WI38 (cell line): ENCODE data around the gene GRHL3.

Source experiments
- H3K4me3 ChIP-seq: 2 replicates; pipeline ENCODE4 v1.5.1; 2011; ENCODE audit warnings: low read depth, mild to moderate bottlenecking, control low read depth, low read length
- CTCF ChIP-seq: IDR thresholded peaks from 2 replicates; pipeline ENCODE4 v1.5.1; 2012; ENCODE audit warnings: low read depth, mild to moderate bottlenecking, control low read depth, low read length

GRHL3 gene

DNA sequence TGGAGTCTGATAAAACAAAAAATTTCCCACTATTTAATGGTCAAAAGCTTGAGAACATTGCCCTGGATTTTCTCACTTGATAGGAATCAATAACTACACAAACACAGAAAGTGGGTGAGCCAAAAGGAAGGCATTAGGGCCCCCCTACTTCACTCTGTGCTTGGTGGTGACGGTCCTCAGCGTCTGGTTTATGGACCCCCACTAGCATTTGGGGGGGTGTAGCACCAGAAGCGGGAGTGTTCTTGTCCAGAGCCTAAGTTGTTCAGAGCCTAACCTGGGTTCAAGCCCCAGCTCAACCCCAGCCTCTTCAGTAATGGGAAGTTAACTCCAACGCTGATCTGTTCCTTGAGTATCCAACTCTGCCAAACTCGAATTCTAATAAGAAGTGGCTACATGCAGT is 61.4 kb downstream of the GRHL3 start:
- no peak for TF ChIP-seq CTCF
- no peak overlapping the region for H3K4me3 ChIP-seq

GRCh38 chr1:24381256-24381655 is 62.1 kb downstream of the GRHL3 start:
- no peak overlapping the region for H3K4me3 ChIP-seq
- TF ChIP-seq CTCF: no peak

DNA sequence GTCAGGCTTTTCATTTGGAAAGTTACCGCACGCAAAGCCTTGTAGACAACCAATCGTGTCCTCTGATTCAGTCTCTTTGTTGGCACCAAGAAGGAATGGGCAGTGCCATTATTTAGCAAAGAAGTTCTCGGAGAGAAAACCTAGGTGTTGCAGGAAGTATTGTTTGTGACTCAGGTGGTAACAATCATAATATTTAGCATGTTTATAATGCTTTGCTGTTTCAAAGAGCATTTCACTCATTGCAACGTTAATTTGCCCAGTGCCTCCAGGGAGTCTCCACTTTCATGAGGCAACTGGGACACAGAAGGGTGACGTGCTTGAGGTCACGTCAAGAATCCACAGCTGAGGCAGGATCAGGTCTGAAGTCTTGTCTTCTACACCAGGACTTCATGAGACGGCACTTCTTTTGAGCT is 63.0 kb downstream of the GRHL3 start:
- TF ChIP-seq CTCF: no peak

DNA sequence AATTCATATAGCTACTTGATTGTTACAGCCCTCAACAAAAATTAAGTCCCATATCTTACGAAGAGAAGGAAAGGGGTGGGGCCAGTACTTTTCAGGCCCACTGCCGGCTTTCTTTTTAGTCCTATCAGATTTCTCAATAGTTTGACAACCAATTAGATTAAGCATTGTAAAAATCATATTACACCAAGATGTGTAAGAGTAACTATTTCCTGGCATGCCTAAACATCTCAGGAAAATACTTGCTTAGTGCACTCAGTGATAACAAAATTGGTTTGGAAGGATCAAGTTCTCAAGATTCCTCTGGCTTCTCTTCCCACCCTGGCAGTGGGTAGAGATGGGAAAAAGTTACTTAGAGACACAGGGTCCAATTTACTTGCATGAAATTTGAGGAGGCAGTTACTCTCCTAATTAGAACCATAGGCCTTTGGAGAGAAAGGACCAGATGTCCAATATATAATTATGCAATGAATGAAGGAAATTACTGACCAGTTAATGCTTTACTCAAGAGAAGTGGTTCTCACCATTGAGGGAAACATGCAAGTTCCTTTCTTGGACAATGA is 64.3 kb downstream of the GRHL3 start:
- no peak for TF ChIP-seq CTCF
- no peak overlapping the region for H3K4me3 ChIP-seq

More for the DNA sequence above, 63.0 kb downstream of the GRHL3 start:
- no peak overlapping the region for H3K4me3 ChIP-seq

DNA sequence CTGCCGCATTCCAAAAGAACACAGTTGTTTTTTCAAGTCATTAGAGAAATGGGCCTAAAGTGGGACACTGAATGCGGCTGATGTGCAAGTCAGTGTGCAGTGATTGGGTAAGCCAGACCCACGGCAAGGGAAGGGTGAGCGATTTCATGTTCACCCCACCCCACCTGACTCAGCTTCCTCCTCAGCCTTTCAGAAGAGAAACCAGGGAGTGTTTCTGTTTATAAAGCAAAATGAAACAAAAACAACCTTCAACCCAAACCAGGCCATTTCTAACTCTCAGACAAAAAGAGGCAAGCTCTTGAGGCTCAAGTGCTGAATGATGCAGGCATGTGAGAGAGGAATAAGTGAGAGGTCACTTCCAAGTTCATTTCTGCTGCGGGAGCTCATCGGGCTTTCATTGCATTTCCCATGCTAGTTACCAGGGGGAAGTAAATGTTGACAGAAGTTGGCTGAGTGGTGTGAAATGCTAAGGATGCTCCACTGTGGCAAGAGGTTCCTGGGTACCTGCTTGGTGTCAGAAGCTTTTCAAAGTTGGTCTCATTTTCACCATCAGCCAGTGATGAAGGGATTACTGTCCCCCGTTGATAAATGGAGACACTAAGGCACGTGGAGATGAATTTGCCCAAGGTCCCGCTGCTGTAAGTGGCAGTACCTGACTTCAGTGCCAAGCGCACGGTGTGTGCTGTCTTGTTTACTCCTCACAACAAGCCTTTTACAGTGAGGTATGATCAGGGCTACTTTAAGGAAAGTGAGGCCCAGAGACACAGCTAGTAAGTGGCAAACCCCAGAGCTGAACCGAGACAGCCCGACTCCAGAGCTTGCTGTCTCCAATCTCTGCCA is 65.3 kb downstream of the GRHL3 start:
- no peak for TF ChIP-seq CTCF
- no peak overlapping the region for H3K4me3 ChIP-seq

- TF ChIP-seq CTCF: peak; percentile 59
- no peak overlapping the region for H3K4me3 ChIP-seq
Observed at GRCh38 chr1:24385160-24385940, 66.2 kb downstream of the GRHL3 start.

DNA sequence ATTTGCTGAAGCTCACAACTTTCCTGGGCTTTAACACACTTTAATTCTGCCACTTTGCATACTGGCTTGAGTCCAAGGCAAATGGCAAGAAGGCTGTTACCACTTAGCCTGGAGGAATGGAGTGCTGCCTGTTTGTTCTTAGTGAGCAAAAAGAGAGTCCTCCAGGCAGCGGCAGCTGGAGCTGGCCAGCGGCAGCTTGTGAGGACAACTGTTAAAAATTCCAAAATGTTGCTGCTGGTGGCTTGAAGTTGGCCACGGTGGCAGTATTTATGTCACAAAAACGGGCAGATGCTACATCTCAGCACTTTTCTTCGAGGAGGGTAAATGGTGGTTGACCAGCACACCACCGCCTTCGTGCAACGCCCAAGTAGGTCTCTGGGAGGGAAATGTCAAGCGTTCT is 67.1 kb downstream of the GRHL3 start:
- TF ChIP-seq CTCF: no peak
- no peak overlapping the region for H3K4me3 ChIP-seq
